COLO668 (cell line): ENCODE data around the gene VRK1.
A peak's percentile ranks its signal among the peaks of the same experiment; 100 is the strongest.
"Not testable (repeated sequence)": the region's sequence is repeated elsewhere in the genome, so short reads cannot be mapped to it uniquely, and the experiment has no call there.

Experiments used
- DNase-seq: peaks from one replicate; lab custom pipeline; 2025; ENCODE audit not compliant: unreplicated experiment; lab: John Stamatoyannopoulos, UW

VRK1 gene, protein sequence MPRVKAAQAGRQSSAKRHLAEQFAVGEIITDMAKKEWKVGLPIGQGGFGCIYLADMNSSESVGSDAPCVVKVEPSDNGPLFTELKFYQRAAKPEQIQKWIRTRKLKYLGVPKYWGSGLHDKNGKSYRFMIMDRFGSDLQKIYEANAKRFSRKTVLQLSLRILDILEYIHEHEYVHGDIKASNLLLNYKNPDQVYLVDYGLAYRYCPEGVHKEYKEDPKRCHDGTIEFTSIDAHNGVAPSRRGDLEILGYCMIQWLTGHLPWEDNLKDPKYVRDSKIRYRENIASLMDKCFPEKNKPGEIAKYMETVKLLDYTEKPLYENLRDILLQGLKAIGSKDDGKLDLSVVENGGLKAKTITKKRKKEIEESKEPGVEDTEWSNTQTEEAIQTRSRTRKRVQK

DNA sequence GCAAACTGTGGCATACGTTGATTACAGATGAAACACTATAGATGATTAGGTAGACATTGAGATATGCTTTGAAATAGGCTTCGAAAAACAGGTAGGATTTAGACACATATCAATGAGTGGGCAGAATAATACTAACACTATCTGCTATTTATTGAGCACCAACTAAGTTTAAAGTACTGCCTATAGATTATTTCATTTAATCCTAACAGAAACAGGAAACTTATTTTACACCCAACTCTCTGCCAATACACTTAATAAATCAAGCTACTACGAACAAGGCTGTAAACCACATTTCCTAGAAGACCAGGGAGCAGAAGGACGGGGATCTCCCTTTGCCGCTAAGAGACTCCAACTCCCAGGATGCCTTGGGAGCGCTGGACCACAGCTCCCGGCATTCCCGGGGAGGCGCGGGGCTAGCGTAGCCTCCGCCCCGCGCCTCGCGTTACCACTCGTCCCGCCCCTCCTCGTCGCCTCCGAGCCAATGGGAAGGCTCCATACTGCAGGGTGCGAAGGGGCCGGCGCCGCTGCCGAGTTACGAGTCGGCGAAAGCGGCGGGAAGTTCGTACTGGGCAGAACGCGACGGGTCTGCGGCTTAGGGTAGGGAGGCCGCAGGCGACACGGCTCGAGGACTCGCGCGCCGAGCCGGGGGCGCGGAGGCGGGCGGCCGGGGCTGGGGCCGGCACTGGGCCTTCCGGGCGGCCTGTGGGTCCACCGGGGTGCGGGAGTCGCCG lies at the start of gene VRK1:
TSS of gene VRK1 (plus strand) at position 532 of the 731 bp plus-strand sequence. CDS start 36,090 bp downstream, outside the sequence.
- DNase-seq: peak; percentile 99

DNA sequence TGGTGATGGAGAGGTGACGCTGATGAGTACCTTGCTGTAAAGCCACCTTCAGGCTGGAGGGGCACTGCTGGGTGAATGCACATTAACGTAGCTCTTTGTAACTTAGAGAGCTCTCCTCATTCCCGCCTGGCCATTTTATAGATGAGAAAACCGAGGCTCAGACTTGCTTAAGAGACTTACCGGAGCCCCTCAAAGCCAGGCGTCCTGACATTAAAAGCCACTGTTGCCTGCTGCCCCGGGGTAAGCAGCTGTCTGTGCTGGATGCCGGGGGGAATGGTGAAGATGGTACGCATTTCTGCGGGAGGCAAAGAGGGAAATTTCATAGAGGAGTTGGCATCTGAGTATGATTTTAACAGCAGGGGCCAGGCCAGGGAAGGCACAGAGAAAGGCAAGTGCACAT lies 49.6 kb upstream of the VRK1 start:
- DNase-seq: no peak

DNA sequence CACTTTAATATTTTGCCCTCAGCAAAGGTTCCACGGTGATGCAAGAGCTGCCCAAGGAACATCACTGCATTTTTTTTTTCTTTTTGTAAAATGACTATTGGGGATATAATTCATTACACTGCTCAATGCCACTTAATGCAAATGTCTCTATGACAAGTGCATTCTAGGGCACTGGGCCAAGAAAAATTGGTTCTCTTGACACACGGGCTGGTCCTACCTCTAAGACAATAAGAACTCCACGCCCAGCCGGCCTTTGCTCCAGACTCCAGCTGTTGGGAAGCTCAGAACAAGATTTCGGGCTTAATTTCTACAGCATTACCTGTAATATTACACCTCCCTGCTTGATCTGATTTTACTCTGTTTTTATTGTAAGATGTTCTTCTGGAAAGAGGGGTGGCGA lies 48.8 kb upstream of the VRK1 start:
- peak; percentile 13 for DNase-seq

DNA sequence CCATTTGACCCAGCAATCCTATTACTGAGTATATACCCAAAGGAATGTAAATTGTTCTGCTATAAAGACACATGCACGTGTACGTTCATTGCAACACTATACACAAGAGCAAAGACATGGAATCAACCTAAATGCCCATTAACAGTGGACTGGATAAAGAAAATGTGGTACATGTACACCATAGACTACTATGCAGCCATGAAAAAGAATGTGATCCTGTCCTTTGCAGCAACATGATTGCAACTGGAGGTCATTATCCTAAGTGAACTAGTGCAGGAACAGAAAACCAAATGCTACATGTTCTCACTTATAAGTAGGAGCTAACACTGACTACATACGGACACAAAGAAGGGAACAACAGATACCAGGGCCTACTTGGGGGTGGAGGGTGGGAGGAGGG lies 45.7 kb upstream of the VRK1 start:
- no peak for DNase-seq

DNA sequence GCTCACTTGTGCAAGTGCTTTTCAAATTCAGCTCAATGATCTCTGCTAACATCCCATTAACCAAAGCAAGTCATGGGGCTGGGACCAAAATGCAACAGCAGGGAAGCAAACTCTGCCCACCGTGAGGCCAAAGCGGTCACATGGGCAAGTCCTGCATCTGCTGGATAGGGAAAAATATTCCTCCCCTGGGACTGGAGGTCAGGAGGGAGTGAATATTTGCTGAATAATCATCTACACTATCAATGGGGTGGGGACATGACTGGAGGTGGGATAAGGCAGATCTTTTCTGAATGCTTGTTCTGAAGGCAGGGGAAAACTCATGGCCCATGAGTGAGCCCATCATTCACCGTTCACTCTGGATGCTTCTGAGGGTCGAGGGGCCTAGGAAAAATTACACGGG lies 45.1 kb upstream of the VRK1 start:
- DNase-seq: no peak

DNA sequence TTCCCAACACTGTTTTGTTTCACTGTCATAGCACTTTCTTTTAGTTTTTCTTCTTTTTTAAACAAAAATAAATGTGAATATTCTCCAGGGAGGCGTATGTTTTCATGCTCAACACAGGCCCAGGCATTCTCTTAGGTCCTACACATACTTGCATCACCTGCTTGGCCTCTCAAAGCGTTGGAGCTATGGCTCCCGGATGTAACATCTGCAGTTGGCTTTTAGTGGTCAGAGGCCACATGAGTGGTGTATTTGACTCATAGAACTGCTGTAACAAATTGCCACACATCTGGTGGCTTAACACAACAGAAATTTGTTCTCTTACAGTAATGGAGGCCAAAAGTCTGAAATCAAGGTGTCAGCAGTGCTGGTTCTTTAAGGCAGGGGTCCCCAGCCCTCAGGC lies 44.6 kb upstream of the VRK1 start:
- DNase-seq: no peak

DNA sequence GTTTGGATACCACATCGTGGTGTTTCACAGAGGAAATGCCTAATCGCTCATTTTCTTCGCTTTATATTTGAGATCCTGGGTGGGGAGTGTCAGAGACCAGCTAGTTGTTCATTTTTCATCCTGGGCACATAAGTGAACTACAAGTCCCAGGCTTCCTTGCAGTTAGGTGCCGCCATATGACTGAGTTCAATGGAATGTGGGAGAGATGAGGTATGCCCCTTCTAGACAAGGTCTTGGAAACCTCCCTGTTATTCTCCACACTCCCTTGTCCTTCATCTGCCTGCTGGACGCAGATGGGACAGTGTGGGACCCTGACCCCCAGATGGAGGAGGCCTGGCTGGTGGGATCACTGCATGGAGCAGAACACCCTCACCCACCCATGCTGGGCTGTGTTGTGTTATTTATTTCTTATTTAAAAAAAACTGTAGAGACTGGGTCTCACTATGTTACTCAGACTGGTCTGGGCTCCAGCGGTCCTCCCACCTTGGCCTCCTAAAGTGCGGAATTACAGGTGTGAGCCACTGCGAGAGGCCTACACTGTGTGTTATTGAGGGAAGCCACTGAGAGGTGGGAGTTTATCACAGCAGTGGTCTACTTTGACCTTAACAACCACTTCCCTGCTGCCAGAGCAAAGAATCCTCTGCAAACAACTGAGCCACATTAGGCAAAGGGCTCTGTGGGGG lies 42.9 kb upstream of the VRK1 start:
- DNase-seq: no peak

DNA sequence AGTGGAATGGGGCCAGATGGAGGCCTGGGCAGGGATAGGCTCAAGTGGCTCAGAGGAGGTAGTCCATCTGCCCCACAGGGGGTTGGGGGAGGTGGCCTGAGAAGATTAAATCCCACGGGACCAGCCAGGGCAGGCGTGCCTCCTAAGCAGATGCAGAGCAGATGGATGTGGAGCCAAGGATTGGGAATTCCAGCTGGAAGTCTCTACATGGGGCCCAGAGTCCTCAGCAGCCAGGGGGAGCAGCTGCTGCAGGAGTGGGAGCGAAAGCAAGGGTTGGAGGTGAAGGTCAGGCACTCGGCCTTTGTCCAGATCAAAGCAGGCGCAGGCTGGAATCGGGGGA lies 42.4 kb upstream of the VRK1 start:
- no peak for DNase-seq

DNA sequence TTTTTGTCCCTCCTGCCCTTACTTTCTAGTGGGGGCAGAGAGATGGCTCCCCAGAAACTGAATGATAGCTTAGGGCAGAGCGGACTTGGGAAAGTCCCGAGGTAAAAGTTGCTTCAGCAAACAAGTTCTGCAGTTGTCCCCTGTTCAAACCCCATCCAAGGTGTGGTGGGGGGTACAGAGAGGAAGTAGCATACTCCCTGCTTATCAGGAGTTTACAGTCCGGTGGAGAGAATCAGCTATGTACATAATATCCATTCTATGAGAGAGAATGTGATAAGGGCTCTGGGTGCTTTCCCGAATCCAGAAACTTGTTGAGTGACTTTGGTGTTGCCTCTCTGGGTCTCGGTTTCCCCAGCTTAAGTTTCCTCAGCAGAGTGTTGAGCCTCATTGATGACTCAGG lies 40.4 kb upstream of the VRK1 start:
- DNase-seq: no peak

DNA sequence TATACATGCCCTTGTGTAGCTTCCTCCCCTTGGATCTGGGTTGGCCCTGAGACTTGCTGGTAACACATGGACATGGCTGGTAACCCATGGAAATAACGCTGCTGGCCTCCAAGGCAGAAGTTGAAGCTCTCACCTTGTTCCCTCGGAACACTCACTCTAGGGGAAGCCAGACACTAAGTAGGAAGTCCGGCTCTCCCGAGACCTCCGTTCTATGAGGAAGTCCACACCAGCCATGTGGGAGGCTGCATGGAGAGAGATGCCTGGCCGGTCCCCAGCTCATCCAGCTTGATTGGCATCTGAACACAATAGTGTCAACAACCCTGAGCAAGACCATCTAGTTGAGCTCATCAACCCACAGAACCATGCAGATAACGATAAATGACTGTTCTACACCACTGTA lies 39.7 kb upstream of the VRK1 start:
- DNase-seq: no peak

DNA sequence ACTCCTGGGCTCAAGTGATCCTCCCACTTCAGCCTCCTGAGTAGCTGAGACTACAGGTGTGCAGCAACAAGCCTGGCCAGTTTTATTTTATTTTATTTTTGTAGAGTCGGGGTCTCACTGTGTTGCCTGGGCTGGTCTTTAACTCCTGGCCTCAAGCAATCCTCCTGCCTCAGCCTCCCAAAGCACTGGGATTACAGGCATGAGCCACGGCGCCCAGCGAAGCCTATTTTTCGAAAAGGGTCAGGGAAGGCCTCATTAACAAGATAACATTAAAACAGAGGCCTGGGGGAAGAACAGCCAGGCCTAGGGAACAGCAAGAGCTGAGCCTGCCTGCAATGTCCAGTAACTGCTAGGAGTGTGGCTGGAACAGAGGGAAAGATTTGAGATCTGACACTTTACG lies 36.1 kb upstream of the VRK1 start:
- DNase-seq: no peak

DNA sequence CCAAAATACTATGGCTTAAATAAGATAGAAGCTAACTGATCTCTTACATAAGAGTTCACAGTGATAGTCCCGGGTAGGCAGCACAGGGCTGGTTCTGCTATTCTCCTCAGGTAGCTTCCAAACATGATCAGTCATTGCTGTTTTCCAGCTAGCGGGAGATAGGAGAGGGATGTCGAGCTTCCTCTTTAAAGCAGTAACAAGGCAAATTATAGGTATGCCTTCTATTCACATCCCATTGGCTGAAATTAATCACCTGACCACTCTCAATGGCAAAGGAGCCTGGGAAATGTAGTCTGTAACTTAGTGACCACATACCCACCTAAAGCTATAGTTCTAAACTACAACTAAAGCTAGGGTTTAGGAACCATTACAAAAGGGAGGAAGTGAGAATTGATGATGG lies 34.5 kb upstream of the VRK1 start:
- DNase-seq: no peak

DNA sequence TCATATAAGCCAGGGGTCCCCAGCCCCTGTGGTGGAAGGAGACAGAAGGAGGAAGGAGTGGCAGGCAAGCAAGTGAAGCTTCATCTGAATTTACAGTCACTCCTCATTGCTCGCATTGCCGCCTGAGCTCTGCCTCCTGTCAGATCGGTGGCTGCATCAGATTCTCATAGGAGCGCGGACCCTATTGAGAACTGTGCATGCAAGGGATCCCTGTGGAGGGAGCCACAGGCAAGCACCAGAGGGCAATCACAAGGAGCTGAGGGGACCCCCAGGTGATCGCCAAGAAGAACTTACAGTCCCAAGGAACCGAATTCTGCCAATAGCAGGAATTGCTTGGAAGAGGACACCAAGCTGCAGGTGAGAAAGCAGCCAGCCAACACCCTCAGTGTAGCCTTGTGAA lies 33.2 kb upstream of the VRK1 start:
- no peak for DNase-seq

DNA sequence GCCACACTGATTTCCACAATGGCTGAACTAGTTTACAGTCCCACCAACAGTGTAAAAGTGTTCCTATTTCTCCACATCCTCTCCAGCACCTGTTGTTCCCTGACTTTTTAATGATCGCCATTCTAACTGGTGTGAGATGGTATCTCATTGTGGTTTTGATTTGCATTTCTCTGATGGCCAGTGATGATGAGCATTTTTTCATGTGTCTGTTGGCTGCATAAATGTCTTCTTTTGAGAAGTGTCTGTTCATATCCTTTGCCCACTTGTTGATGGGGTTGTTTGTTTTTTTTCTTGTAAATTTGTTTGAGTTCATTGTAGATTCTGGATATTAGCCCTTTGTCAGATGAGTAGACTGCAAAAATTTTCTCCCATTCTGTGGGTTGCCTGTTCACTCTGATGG lies 32.0 kb upstream of the VRK1 start:
- not testable (repeated sequence) for DNase-seq

DNA sequence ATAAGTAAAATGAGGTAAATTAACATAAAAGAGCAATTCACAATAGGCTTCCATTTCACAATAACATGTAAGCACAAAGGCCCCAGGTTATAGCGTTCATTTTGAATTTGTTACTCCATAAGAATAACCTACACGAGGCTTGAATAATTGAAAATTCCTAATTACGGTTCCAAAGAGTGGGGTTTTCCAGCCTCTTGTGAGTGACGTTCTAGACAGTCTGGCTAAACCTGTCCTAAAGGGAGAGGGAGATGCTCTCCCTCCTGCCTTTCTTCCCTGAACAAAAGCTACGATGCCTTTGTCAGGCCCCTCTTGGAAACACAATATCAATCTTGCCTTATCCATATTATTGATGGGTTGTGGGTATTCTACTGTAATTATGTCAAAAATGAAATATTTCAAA lies 24.3 kb upstream of the VRK1 start:
- no peak for DNase-seq

DNA sequence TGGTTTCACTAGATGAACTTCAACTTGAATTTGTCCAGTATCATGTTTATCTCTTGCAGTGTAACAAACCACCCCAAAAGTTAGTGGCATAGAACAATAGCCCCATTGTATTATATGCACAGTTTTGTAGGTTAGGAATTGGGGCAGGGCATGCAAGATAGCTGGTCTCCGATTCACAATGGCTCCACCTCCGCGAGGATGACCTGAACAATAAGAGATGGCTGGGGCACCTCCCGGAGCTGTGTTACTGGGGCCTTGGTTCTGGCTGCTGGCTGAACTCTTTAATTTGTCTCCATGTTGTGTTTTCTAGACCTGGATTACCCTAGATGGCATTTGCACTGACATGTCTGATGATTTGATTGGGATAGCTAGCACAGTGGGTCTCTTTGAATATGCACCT lies 20.4 kb upstream of the VRK1 start:
- DNase-seq: no peak

DNA sequence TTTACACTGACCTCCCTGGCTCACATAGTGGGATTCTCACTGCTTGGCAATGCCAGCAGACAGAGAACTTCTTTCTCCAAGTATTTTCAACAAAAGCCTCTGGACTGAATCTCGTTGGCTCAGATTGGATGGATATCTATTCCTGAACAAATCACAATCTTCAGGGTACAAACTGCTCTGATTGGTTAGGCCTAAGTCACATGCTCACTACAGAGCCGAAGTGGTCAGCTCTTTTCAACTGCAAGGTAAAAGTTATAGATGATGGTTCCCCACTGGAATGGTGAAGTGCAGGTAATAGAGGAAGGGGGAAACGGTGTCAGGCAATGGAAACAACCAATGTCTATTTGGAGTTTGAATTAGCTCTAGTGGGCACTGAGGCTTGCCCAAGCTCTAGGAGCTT lies 16.7 kb upstream of the VRK1 start:
- no peak for DNase-seq

DNA sequence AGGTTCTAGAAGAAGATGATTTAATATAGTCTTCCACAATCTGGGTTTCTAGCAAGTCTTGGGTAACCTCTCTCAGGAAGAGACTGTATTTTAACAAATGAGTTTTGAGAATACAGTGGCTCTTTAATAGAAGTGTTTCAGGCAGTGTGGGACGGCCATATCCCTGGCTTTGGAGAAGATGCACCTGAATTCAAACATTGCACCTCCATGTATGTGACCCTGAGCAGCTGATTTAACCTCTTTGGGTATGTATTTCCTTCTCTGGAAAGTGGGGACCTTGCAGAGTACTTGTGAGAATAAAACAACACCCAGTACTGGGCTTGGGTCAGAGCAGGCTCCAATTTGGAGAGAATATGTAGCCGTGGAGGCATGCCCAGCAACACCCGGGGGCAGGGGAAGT lies 15.8 kb upstream of the VRK1 start:
- no peak for DNase-seq

DNA sequence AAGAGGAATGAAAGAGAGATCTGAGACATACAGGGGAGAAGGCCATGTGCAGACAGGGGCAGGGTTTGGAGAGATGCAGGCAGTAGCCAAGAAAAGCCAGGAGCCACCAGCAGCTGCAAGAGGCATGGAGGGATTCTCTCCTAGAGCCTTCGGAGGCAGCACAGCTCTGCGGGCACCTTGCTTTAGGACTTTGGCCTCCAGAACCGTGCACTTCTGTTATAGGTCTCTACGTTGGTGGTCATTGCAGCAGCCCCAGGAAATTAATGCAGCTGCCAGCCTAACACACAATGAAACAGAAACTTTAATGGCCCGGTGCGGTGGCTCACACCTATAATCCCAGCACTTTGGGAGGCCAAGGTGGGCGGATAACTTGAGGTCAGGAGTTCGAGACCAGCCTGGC lies 14.7 kb upstream of the VRK1 start:
- no peak for DNase-seq

DNA sequence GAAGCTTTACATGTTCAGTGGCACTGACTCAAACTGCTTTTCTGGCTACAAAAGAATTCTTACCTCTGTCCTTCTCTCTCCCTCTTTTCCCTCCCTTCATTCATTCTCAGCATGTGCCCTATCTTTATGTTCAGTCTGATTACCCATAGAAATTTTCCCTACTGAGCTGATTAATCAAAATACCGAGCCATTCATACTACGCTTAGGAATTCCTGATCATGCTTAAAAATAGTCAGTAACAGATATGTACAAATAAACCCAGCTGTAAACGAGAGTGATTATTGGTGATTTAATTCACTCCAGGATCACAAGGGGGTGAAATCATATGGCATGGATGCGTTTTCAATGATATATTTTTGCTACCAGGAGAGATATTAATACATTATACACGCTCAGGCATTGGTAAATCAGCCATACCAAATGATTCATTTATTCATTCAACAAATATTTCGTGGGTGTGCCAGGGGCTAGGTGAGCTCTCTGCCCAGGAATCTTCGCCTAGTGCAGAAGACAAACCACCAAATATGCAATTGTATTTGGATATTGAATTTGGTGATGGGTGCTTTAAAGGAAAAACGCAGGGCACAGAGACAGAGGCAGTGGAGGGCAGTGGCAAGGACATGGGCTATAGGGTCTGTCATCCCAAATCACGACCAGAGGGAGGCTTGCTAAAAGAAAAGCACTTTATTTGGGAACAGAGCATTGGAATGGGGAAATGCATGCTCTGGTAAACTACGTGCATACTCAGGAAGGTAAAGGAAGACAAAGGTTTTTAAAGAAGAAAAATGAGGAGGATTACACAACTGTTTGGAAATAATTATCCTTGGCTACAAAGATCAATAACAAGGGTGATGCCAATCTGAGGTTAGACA lies 13.9 kb upstream of the VRK1 start:
- DNase-seq: no peak

DNA sequence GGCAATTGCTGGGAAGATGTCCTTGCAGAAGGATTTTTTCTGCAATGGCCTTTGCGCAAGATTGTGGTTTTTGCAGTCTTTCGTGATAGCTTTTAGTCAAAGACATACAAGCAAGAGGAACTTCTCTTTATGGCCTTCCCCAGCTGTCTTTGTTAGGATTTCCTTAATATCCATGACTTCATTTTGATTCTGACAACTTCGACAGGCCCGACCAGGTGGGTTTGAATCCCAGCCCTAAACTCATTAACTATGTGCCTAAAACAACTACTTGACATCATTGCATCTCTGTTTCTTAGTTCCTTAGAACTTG lies 13.3 kb upstream of the VRK1 start:
- DNase-seq: no peak
